Activated CD8-positive, alpha-beta T cell treated with anti-CD3 and anti-CD28 coated beads for 36 hours (primary cell): ENCODE results near the gene NYAP2. TPM values are rescaled to one million over a fixed set of nuclear protein-coding genes. Genes with fewer than 3 reads are reported as not detected.
A peak's percentile ranks its signal among the peaks of the same experiment; 100 is the strongest.

ENCODE experiments used
- ATAC-seq: fragments of 200-7000 bp; cut with Tn5 transposase; one replicate; pipeline ENCODE4 v1.10.0; 2021; ENCODE audit warnings: mild to moderate bottlenecking, moderate library complexity
- CTCF ChIA-PET: fragments of 350-600 bp; sonication (Branson Sonifier 250); formaldehyde crosslinking; loops from one replicate; lab custom pipeline; 2021; ENCODE audit warnings: antibody characterized with exemption; lab: Charles Lee
- POLR2A ChIA-PET: fragments of 350-600 bp; sonication (Branson Sonifier 250); formaldehyde crosslinking; loops from one replicate; lab custom pipeline; 2021; ENCODE audit warnings: antibody characterized with exemption; lab: Charles Lee
- DNase-seq: peaks from one replicate; pipeline ENCODE4 v3.0.0-alpha.2; 2020
- H3K27ac Mint-ChIP-seq: one replicate; pipeline ENCODE4 v1.8.0; 2021; ENCODE audit warnings: mild to moderate bottlenecking, mixed read lengths
- H3K27me3 Mint-ChIP-seq: one replicate; pipeline ENCODE4 v1.8.0; 2021; ENCODE audit warnings: mixed read lengths
- H3K36me3 Mint-ChIP-seq: one replicate; pipeline ENCODE4 v1.8.0; 2021; ENCODE audit warnings: low read depth, mixed read lengths
- H3K4me1 Mint-ChIP-seq: one replicate; pipeline ENCODE4 v1.8.0; 2021; ENCODE audit warnings: low read depth, mixed read lengths
- H3K4me3 Mint-ChIP-seq: one replicate; pipeline ENCODE4 v1.8.0; 2021; ENCODE audit warnings: mild to moderate bottlenecking, moderate library complexity, mixed read lengths
- H3K9me3 Mint-ChIP-seq: one replicate; pipeline ENCODE4 v1.8.0; 2021; ENCODE audit warnings: mixed read lengths
- CTCF ChIP-seq: fragments of 200-600 bp; IDR thresholded peaks from one replicate; pipeline ENCODE4 v1.8.0; 2022; ENCODE audit warnings: antibody characterized with exemption, mild to moderate bottlenecking
- intact Hi-C: fragments of 100-400 bp; cut with micrococcal nuclease; formaldehyde crosslinking; loops from one replicate; pipeline ENCODE4 v1.10.0; 2022
- total RNA-seq, 2 experiments: library from RNA; stranded (reverse); gene quantifications; one replicate each; pipeline ENCODE4 v1.2.3, GENCODE V29; 2021

The NYAP2 gene
- total RNA-seq, 2 experiments from 2014 or later = not detected

- H3K27ac Mint-ChIP-seq = no peak overlapping the region
- DNase-seq (peak; percentile 19), ATAC-seq (peak; percentile 80)
- H3K27me3 Mint-ChIP-seq = peaks cover 8% of the 10 kb centered on the region
- intact Hi-C loops = loop anchor here (5.0 to 10.0 kb wide), 2 partner anchors 1134 to 1436 kb away; no protein-coding TSS in a partner anchor
- no peaks in the 10 kb centered on the region for H3K9me3 Mint-ChIP-seq
- TF ChIP-seq CTCF = peak; percentile 68
- no peaks in the 10 kb centered on the region for H3K4me1 Mint-ChIP-seq
- ChIA-PET POLR2A (no interaction called here), CTCF (interaction anchor here (1.3 to 1.4 kb wide), 2 partner anchors 1133 to 1438 kb away, joined by 3 to 5 read pairs; no protein-coding TSS in a partner anchor)
- H3K36me3 Mint-ChIP-seq = no peaks in the 10 kb centered on the region
- no peak overlapping the region for H3K4me3 Mint-ChIP-seq
Observed at GRCh38 chr2:225668606-225669266, 269.2 kb downstream of the NYAP2 start.

GRCh38 chr2:225670111-225670974 lies 270.8 kb downstream of the NYAP2 start:
- intact Hi-C loops = no loop called here
- peak; percentile 45 for TF ChIP-seq CTCF
- Mint-ChIP-seq H3K27me3 (peaks cover 4% of the 10 kb centered on the region), H3K36me3 (no peaks in the 10 kb centered on the region), H3K27ac (no peak overlapping the region), H3K4me3 (no peak overlapping the region), H3K9me3 (no peaks in the 10 kb centered on the region), H3K4me1 (no peaks in the 10 kb centered on the region)
- ATAC-seq (no peak), DNase-seq (no peak)
- POLR2A ChIA-PET = no interaction called here
- CTCF ChIA-PET = interaction anchor here (1.2 to 1.4 kb wide), 3 partner anchors 10 to 1436 kb away, joined by 3 to 5 read pairs (median 5); no protein-coding TSS in a partner anchor

GRCh38 chr2:225678792-225679191 lies 279.3 kb downstream of the NYAP2 start:
- DNase-seq (no peak), ATAC-seq (no peak)
- peaks cover 11% of the 10 kb centered on the region for H3K27me3 Mint-ChIP-seq
- no peaks in the 10 kb centered on the region for H3K36me3 Mint-ChIP-seq
- H3K4me3 Mint-ChIP-seq = no peak overlapping the region
- H3K9me3 Mint-ChIP-seq = no peaks in the 10 kb centered on the region
- intact Hi-C loops = no loop called here
- no peak overlapping the region for H3K27ac Mint-ChIP-seq
- TF ChIP-seq CTCF = no peak
- ChIA-PET CTCF (no interaction called here), POLR2A (no interaction called here)
- no peaks in the 10 kb centered on the region for H3K4me1 Mint-ChIP-seq

GRCh38 chr2:225683258-225683657 lies 283.7 kb downstream of the NYAP2 start:
- ATAC-seq = no peak
- no peak for DNase-seq
- POLR2A ChIA-PET = no interaction called here
- Mint-ChIP-seq H3K4me3 (no peak overlapping the region), H3K27me3 (peaks cover 8% of the 10 kb centered on the region), H3K9me3 (no peaks in the 10 kb centered on the region), H3K4me1 (no peaks in the 10 kb centered on the region), H3K36me3 (no peaks in the 10 kb centered on the region), H3K27ac (no peak overlapping the region)
- TF ChIP-seq CTCF = no peak
- intact Hi-C loops = no loop called here
- CTCF ChIA-PET = no interaction called here

- Mint-ChIP-seq H3K27me3 (peaks cover 3% of the 10 kb centered on the region), H3K4me3 (no peak overlapping the region), H3K4me1 (no peaks in the 10 kb centered on the region), H3K9me3 (no peaks in the 10 kb centered on the region), H3K27ac (no peak overlapping the region), H3K36me3 (no peaks in the 10 kb centered on the region)
- POLR2A ChIA-PET = no interaction called here
- no peak for DNase-seq
- no peak for ATAC-seq
- TF ChIP-seq CTCF = no peak
- intact Hi-C loops = no loop called here
- CTCF ChIA-PET = no interaction called here
Observed at GRCh38 chr2:225690153-225690552, 290.6 kb downstream of the NYAP2 start.
